ENCODE results near the gene VSTM2L. TPM values are rescaled to one million over a fixed set of nuclear protein-coding genes. Genes with fewer than 3 reads are reported as not detected.
A peak's percentile ranks its signal among the peaks of the same experiment; 100 is the strongest.

The VSTM2L gene
- total RNA-seq, 4 donors from 2014 or later = 7.5 to 11.7 (median 10.1) TPM

DNA sequence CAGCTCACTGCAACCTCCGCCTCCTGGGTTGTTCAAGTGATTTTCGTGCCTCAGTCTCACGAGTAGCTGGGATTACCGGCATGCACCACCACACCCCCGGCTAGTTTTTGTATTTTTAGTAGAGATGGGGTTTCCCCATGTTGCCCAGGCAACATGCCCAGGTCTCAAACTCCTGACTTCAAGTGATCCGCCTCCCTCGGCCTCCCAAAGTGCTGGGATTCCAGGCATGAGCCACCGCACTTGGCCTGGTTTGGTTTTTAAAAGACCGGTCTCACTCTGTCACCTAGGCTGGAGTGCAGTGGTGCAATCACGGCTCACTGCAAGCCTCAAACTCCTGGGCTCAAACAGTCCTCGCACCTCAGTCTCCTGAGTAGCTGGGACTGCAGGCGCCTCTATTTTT is 40.1 kb downstream of the VSTM2L start:
- TF ChIP-seq EP300 (IDR thresholded peaks at IDR 0.05) (no peak), POLR2A (IDR thresholded peaks at IDR 0.05; ENCODE audit: low read depth) (no peak)
- TF ChIP-seq, protein P1, sequence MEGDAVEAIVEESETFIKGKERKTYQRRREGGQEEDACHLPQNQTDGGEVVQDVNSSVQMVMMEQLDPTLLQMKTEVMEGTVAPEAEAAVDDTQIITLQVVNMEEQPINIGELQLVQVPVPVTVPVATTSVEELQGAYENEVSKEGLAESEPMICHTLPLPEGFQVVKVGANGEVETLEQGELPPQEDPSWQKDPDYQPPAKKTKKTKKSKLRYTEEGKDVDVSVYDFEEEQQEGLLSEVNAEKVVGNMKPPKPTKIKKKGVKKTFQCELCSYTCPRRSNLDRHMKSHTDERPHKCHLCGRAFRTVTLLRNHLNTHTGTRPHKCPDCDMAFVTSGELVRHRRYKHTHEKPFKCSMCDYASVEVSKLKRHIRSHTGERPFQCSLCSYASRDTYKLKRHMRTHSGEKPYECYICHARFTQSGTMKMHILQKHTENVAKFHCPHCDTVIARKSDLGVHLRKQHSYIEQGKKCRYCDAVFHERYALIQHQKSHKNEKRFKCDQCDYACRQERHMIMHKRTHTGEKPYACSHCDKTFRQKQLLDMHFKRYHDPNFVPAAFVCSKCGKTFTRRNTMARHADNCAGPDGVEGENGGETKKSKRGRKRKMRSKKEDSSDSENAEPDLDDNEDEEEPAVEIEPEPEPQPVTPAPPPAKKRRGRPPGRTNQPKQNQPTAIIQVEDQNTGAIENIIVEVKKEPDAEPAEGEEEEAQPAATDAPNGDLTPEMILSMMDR (IDR thresholded peaks at IDR 0.05) = no peak
- H3K9me3 ChIP-seq = no peaks in the 10 kb centered on the region
- no peak overlapping the region for H3K4me3 ChIP-seq
- WGBS = 78% methylated on average over 12 of the region's 12 CpGs
- H3K36me3 ChIP-seq = no peaks in the 10 kb centered on the region
- H3K27me3 ChIP-seq = no peaks in the 10 kb centered on the region
- no peak overlapping the region for H3K27ac ChIP-seq (replicated peaks in 1 of 4)
- no peaks in the 10 kb centered on the region for H3K4me1 ChIP-seq
- DNase-seq (ENCODE audit: extremely low spot score) = no peak
- intact Hi-C loops (cut with DNase I) = no loop called here

- peak; percentile 81 for DNase-seq (ENCODE audit: extremely low spot score)
- no peaks in the 10 kb centered on the region for H3K4me1 ChIP-seq
- no peak overlapping the region for H3K4me3 ChIP-seq
- 86% methylated on average over 29 of the region's 47 CpGs for WGBS
- H3K36me3 ChIP-seq = no peaks in the 10 kb centered on the region
- TF ChIP-seq POLR2A (IDR thresholded peaks at IDR 0.05; ENCODE audit: low read depth) = no peak
- TF ChIP-seq, protein P1 (IDR thresholded peaks at IDR 0.05) = no peak
- no peak for TF ChIP-seq POLR2AphosphoS5 (IDR thresholded peaks at IDR 0.05)
- no peak for TF ChIP-seq EP300 (IDR thresholded peaks at IDR 0.05)
- intact Hi-C loops (cut with DNase I) = no loop called here
- no peaks in the 10 kb centered on the region for H3K27me3 ChIP-seq
- no peak overlapping the region for H3K27ac ChIP-seq (replicated peaks in 1 of 4)
- H3K9me3 ChIP-seq = no peaks in the 10 kb centered on the region
These were observed 40.9 kb downstream of the VSTM2L start for GRCh38 chr20:37943501-37944455.

GRCh38 chr20:37944456-37944981 is 41.6 kb downstream of the VSTM2L start:
- TF ChIP-seq, protein P1 (IDR thresholded peaks at IDR 0.05) = no peak
- TF ChIP-seq POLR2A (IDR thresholded peaks at IDR 0.05; ENCODE audit: low read depth) = no peak
- TF ChIP-seq POLR2AphosphoS5 (IDR thresholded peaks at IDR 0.05) = no peak
- no peak for TF ChIP-seq EP300 (IDR thresholded peaks at IDR 0.05)
- Histone ChIP-seq H3K36me3 (no peaks in the 10 kb centered on the region), H3K27ac (replicated peaks in 1 of 4) (no peak overlapping the region), H3K4me1 (no peaks in the 10 kb centered on the region), H3K9me3 (no peaks in the 10 kb centered on the region), H3K4me3 (no peak overlapping the region), H3K27me3 (no peaks in the 10 kb centered on the region)
- intact Hi-C loops (cut with DNase I) = no loop called here
- DNase-seq (ENCODE audit: extremely low spot score) = peak; percentile 70
- 100% methylated on average over 1 of the region's 11 CpGs for WGBS

- H3K9me3 ChIP-seq = no peaks in the 10 kb centered on the region
- H3K4me3 ChIP-seq = no peak overlapping the region
- no peak overlapping the region for H3K27ac ChIP-seq (replicated peaks in 1 of 4)
- TF ChIP-seq POLR2A (IDR thresholded peaks at IDR 0.05; ENCODE audit: low read depth) (no peak), EP300 (IDR thresholded peaks at IDR 0.05) (no peak)
- TF ChIP-seq, protein P1 (IDR thresholded peaks at IDR 0.05) = no peak
- H3K27me3 ChIP-seq = no peaks in the 10 kb centered on the region
- H3K36me3 ChIP-seq = no peaks in the 10 kb centered on the region
- 70% methylated on average over 11 of the region's 11 CpGs for WGBS
- intact Hi-C loops (cut with DNase I) = no loop called here
- H3K4me1 ChIP-seq = no peaks in the 10 kb centered on the region
- DNase-seq (ENCODE audit: extremely low spot score) = peak; percentile 78
These were observed 42.2 kb downstream of the VSTM2L start for GRCh38 chr20:37945091-37945547.
